Thymus (tissue), 11 donors: ENCODE results near the gene CEP85L. TPM values are rescaled to one million over a fixed set of nuclear protein-coding genes. Genes with fewer than 3 reads are reported as not detected.

ENCODE experiments used
- DNase-seq, 9 donors: peaks; one replicate each; pipeline ENCODE4 v3.0.0-alpha.2; 2013; ENCODE audit warnings: low spot score in 9 of 9, low read depth in 6 of 9, missing footprints in 1 of 9
- H3K27ac ChIP-seq, 2 donors: one replicate each; pipeline ENCODE4 v1.5.1; 2013; ENCODE audit warnings: control low read depth in 1 of 2, low read depth in 1 of 2, low read length in 1 of 2, mild to moderate bottlenecking in 1 of 2, moderate library complexity in 1 of 2
- H3K27me3 ChIP-seq, 2 donors: one replicate each; pipeline ENCODE4 v1.5.1; 2013; ENCODE audit warnings: low read length in 1 of 2; ENCODE audit not compliant: control insufficient read depth in 2 of 2, insufficient read depth in 1 of 2
- H3K36me3 ChIP-seq, 2 donors: one replicate each; pipeline ENCODE4 v1.5.1; 2013; ENCODE audit warnings: low read length in 1 of 2, mild to moderate bottlenecking in 1 of 2, moderate library complexity in 1 of 2; ENCODE audit not compliant: control insufficient read depth in 2 of 2, insufficient read depth in 2 of 2
- H3K4me1 ChIP-seq, 2 donors: one replicate each; pipeline ENCODE4 v1.5.1; 2013; ENCODE audit warnings: low read length in 2 of 2; ENCODE audit not compliant: control insufficient read depth in 2 of 2, insufficient read depth in 2 of 2
- H3K4me3 ChIP-seq, 2 donors: one replicate each; pipeline ENCODE4 v1.5.1; 2013; ENCODE audit warnings: low read length in 2 of 2, control low read depth in 1 of 2, mild to moderate bottlenecking in 1 of 2
- H3K9me3 ChIP-seq, 2 donors: one replicate each; pipeline ENCODE4 v1.5.1; 2013; ENCODE audit warnings: low read length in 1 of 2, mild to moderate bottlenecking in 1 of 2; ENCODE audit not compliant: control insufficient read depth in 2 of 2, insufficient read depth in 1 of 2
- WGBS: extraction: QIAGEN DNeasy Blood & Tissue Kit; methylation state at CpG from one replicate; pipeline ENCODE4 v1.1.7; 2013; 5-methylcytosine and 5-hydroxymethylcytosine counted together
- polyA plus RNA-seq: library from polyadenylated mRNA; stranded (reverse); fragments of 200-250 nt; gene quantifications from one replicate; pipeline ENCODE4 v1.2.3, GENCODE V29; 2013
- total RNA-seq: library from RNA; stranded (reverse); fragments of 120-200 nt; gene quantifications from one replicate; pipeline ENCODE4 v1.2.4, GENCODE V29; 2013
- donor health status: healthy.

CEP85L gene
- total and polyA plus RNA-seq, 2 donors: 24.6 to 44.3 TPM

GRCh38 chr6:118495485-118496280, 155.7 kb downstream of the CEP85L start:
- peaks cover 0 to 5% of the 10 kb centered on the region in 2 donors for H3K9me3 ChIP-seq
- no peaks in the 10 kb centered on the region for H3K4me1 ChIP-seq
- H3K27ac ChIP-seq: no peak overlapping the region
- peak in 1 of 9 donors; percentile 7 for DNase-seq
- no peak overlapping the region for H3K4me3 ChIP-seq
- peaks cover 18 to 49% of the 10 kb centered on the region in 2 donors for H3K36me3 ChIP-seq
- WGBS: 96% methylated on average over 5 of the region's 5 CpGs
- no peaks in the 10 kb centered on the region for H3K27me3 ChIP-seq

DNA sequence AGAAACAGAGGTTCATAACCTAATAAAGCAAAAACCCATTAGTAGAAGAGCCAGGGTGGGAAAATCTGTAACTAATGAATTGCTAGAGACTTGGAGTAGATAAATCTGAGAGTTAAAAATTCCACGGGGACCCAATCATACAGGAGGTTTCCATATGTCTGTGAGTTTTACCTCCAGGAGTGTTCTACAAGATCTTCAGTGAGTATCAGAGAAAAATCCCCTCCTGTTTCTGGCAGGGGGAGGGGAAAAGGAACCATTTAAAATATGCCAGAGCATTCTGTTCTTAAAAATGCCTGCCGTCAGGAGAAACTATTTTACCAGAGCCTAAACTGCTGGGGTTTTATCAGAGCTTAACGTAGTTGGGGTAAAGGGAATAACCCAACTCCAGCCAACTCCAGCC, 157.3 kb downstream of the CEP85L start:
- H3K9me3 ChIP-seq: no peaks in the 10 kb centered on the region

DNA sequence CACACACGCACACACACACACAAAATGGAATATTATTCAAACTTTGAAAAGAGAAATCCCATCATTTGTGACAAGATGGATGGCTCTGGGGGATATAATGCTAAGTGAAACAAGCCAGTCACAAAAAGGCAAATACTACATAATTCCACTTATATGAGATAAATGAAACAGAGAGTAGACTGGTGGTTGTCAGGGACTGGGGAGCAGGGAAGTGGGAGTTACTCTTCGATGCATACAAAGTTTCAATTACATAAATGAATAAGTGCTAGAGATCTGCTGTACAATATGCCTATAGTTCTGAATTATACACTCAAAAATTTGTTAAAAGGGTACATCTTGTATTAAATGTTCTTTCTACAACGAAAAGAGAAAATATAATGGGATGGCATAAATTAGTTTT, 161.4 kb downstream of the CEP85L start:
- no peaks in the 10 kb centered on the region for H3K27me3 ChIP-seq
- no peak for DNase-seq
- WGBS: 95% methylated on average over 3 of the region's 3 CpGs
- peaks cover 2 to 6% of the 10 kb centered on the region in 2 donors for H3K9me3 ChIP-seq
- no peak overlapping the region for H3K27ac ChIP-seq
- H3K4me3 ChIP-seq: no peak overlapping the region
- peaks cover 15 to 65% of the 10 kb centered on the region in 2 donors for H3K36me3 ChIP-seq
- no peaks in the 10 kb centered on the region for H3K4me1 ChIP-seq

More for the DNA sequence above, 157.3 kb downstream of the CEP85L start:
- Histone ChIP-seq H3K36me3 (peaks cover 18 to 55% of the 10 kb centered on the region in 2 donors), H3K27me3 (no peaks in the 10 kb centered on the region), H3K4me3 (no peak overlapping the region), H3K27ac (no peak overlapping the region), H3K4me1 (no peaks in the 10 kb centered on the region)
- WGBS: 98% methylated on average over 3 of the region's 3 CpGs
- DNase-seq: no peak

DNA sequence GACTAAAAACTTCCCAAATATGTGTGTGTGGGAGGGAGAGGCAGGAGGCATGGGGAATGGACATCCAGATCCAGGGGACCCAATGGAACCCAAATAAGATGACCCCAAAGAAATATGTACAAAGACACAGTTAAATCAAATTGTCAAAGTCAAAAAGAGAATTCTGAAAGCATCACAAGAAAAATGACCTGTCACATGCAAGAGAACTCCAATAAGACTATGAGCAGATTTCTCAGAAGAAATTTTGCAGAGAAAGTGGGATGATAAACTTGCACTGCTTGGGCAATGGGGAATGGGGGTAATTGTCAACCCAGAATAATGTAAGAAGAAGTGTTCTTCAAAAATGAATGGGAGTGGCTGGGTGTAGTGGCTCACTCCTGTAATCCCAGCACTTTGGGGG, 162.8 kb downstream of the CEP85L start:
- Histone ChIP-seq H3K36me3 (peaks cover 15 to 56% of the 10 kb centered on the region in 2 donors), H3K27me3 (no peaks in the 10 kb centered on the region), H3K27ac (no peak overlapping the region), H3K4me1 (no peaks in the 10 kb centered on the region), H3K9me3 (peaks cover 2 to 6% of the 10 kb centered on the region in 2 donors), H3K4me3 (no peak overlapping the region)
- DNase-seq: no peak

- Histone ChIP-seq H3K4me1 (no peaks in the 10 kb centered on the region), H3K36me3 (peaks cover 13 to 53% of the 10 kb centered on the region in 2 donors), H3K27me3 (no peaks in the 10 kb centered on the region), H3K4me3 (no peak overlapping the region), H3K9me3 (peaks cover 2 to 6% of the 10 kb centered on the region in 2 donors), H3K27ac (no peak overlapping the region)
- WGBS: 99% methylated on average over 2 of the region's 2 CpGs
- DNase-seq: no peak
These were observed 165.5 kb downstream of the CEP85L start for GRCh38 chr6:118485601-118486550.

DNA sequence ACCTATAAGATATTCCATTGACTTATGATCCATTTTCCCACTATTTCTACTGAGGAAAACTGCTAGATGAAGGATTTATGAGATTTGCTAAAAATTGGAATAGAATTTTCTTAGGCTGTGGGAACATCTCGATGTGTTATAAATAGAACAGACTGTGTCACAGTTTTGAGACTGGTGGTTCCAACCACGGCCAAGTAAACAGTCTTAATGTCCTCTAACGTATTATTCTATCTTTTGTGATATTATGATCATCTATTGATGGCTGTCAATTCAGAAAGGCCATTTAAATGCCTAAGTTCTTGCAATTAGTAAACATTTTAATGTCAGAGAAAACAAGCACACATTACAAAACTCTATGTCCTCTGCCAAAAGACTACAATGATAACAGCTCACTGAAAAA, 174.8 kb downstream of the CEP85L start:
- H3K4me3 ChIP-seq: no peak overlapping the region
- H3K27me3 ChIP-seq: no peaks in the 10 kb centered on the region
- peaks cover 3 to 32% of the 10 kb centered on the region in 2 donors for H3K36me3 ChIP-seq
- WGBS: 98% methylated on average over 3 of the region's 3 CpGs
- no peaks in the 10 kb centered on the region for H3K4me1 ChIP-seq
- H3K27ac ChIP-seq: no peak overlapping the region
- H3K9me3 ChIP-seq: no peaks in the 10 kb centered on the region
- no peak for DNase-seq

DNA sequence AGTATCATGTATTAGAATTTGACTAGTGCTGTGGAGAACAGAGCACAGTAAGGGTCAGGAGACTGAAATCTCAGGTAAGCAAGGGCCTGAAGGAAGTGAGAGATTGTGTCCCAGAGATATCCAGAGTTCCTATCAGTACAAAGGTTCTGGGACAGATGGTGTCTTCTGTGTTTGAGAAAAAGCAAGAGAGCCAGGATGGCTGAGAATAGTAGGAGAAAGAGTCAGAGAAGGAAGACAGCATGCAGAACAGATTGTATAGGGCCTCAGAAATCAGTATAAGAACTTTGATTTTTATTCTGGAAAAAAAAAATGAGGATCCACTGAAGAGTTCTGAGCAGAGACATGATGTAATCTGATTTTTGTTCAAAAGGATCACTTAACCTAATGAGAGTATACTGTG, 178.1 kb downstream of the CEP85L start:
- Histone ChIP-seq H3K27ac (no peak overlapping the region), H3K4me3 (no peak overlapping the region), H3K36me3 (peaks cover 9 to 32% of the 10 kb centered on the region in 2 donors), H3K27me3 (no peaks in the 10 kb centered on the region), H3K4me1 (no peaks in the 10 kb centered on the region), H3K9me3 (no peaks in the 10 kb centered on the region)
- no peak for DNase-seq

DNA sequence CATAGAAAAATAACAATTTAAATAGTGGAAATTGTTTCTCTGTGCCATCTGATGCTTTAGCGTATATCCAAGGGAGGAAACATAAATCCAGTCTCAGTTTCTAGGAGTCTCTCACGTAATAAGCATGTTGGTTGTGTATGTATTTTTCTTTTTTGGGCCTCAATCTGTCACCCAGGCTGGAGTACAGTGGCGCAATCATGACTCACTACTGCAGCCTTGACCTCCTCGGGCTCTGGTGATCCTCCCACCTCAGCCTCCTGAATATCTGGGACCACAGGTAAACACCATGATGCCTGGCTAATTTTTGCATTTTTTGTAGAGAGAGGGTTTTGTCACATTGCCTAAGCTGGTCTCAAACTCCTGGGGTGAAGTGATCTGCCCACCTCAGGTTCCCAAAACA, 181.9 kb downstream of the CEP85L start:
- H3K4me1 ChIP-seq: no peaks in the 10 kb centered on the region
- no peaks in the 10 kb centered on the region for H3K9me3 ChIP-seq
- WGBS: 96% methylated on average over 4 of the region's 4 CpGs
- no peak overlapping the region for H3K4me3 ChIP-seq
- no peak overlapping the region for H3K27ac ChIP-seq
- H3K36me3 ChIP-seq: peaks cover 12 to 57% of the 10 kb centered on the region in 2 donors
- DNase-seq: no peak
- no peaks in the 10 kb centered on the region for H3K27me3 ChIP-seq
